HG03103 (cell line): ENCODE data around the gene DIS3L2.
"Not testable (repeated sequence)": the region's sequence is repeated elsewhere in the genome, so short reads cannot be mapped to it uniquely, and the experiment has no call there.

Source experiments
- ATAC-seq: cut with Tn5 transposase; IDR thresholded peaks from one replicate; pipeline ENCODE4 v1.9.1; 2021; ENCODE audit warnings: low read depth; ENCODE audit not compliant: unreplicated experiment

DIS3L2 gene

GRCh38 chr2:232315923-232316299, 354.4 kb downstream of the DIS3L2 start:
- no peak for ATAC-seq

GRCh38 chr2:232316461-232317330, 355.2 kb downstream of the DIS3L2 start:
- no peak for ATAC-seq

- ATAC-seq: no peak
These were observed 356.8 kb downstream of the DIS3L2 start for GRCh38 chr2:232318169-232318855.

DNA sequence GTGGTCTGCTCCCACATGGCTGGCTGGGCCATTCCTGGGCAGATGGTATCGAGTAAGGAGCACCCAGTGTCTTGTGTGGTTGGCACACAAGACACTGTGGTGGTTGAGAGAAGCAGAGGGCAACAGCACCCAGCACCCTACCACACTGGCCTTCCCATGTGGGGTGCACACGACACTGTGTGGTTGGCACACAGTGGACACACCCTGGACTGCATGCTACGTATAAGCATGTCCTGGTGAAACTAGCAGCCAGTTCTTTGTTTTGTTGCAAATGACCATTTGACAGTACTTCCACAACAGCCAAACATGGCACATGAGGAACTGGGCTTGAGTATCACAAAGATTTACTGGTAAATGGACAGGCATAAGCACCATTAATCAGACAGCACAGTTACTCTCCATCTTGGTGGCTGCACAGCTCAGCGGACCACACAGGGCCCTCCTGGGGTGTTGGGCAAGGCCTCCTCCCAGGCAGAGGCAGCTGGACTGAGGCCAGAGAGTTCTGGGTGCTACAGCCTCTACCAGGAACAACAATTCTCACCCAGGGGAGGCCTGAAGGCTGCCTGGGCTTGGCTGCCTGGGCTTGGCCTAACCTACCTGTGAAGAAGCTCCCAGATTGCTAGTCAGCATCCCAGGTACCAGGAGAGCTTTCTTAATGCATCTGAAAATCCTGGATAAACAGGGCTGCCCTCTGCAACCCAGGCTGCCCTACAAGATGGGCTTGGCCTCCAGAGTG, 357.7 kb downstream of the DIS3L2 start:
- no peak for ATAC-seq

DNA sequence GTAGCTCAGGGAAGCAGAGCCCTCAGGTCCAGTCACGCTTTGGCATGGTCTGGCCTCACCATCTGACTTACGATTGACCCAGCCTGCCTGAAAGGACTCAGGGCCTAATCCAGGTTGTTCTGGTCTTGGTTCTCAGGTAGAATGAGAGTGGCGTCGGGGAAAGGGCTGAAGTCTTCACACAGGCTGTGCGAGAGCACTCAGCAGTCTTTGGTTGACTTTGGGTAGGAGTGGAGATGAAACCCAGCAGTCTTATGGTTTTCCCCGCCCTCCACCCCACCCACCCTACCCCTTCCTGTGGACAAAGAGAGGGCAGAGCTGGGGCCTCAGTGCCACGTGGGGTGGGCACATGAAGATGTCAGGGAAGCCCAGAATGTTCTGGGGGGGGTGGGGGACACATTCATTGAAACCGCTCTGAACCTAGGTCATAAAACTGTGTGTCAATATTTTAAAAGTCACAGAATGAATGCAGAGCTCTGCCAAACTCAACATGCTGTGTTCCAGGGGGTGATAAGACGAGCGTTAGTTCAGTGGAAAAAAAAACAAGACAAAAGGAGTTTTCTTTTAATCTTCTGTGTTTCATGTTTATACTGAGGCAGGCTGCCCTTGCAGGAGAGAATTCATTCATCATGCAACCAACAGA, 358.4 kb downstream of the DIS3L2 start:
- no peak for ATAC-seq

GRCh38 chr2:232320443-232320803, 358.9 kb downstream of the DIS3L2 start:
- no peak for ATAC-seq

- no peak for ATAC-seq
These were observed 359.8 kb downstream of the DIS3L2 start for GRCh38 chr2:232321156-232321816.

DNA sequence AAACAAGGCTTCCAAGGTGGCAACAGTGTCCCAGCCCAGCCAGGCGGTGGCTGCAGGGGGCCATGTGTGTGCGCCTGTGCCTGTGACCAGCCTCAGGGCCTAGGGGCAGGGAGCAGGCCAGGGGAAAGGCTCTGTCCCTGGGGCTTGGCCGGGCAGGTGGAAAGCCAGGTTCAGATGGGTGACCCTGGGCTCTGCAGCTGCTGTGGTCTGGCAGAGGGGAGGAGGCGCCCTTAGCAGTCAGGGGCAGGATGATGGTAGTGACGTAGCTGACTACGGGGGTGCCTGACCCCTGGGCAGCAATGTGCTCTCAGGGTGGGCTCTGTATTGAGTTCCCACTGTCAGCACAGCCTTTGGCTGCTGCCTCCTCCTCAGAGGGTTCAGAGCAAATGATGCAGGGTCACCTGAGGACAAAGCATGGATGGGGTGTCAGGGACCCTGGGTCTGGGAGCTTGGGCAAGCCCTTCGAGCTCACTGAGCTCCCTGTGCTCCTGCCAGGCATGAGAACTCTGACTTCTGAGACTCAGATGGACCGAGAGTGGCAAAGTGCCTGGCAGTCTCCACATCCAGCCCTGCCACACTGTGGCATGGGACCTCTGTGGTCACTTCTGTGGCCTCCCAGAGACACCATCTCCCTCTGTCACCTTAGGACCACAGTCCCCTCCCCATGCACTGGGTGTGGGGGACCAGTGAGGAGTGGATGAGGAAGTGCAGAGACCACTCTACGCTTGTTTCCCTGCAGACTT, 360.5 kb downstream of the DIS3L2 start:
- no peak for ATAC-seq

- ATAC-seq: no peak
These were observed 361.2 kb downstream of the DIS3L2 start for GRCh38 chr2:232322560-232323327.

DNA sequence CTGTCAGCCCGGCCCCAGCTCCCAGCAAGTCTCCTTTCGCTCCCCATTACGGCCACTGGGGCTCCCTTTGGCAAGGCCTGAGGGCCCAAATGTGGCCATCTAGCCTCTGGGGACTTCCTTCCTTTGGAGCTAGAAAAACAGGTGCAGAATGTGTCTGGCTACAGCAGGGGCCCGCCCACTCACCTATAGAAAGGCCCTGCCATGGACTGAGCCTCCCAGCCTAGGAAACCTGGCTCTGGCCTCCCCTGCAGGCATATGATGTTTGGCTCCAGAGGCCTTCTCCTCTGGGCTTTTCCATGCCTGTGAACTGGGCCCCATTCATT, 361.8 kb downstream of the DIS3L2 start:
- no peak for ATAC-seq

DNA sequence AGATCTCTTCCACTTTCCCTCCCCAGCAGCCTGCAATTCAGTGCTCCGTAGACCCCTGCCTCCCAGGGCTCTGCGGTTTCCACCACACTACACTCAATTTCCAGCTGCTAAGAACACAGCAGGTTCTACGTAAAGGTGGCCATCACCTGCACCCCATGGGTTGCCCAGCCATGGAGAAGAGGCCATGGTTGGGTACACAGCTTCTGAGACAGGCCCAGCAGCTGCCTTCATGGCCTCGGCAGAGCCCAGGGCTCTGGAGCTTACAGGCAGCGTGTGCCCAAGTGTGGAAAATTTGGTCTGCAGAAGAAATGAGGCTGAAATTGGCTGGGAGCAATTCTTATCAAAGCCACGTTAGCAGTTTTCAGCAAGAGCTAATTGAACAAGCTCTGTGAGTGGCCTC, 362.5 kb downstream of the DIS3L2 start:
- not testable (repeated sequence) for ATAC-seq

GRCh38 chr2:232324778-232325177, 363.3 kb downstream of the DIS3L2 start:
- no peak for ATAC-seq

DNA sequence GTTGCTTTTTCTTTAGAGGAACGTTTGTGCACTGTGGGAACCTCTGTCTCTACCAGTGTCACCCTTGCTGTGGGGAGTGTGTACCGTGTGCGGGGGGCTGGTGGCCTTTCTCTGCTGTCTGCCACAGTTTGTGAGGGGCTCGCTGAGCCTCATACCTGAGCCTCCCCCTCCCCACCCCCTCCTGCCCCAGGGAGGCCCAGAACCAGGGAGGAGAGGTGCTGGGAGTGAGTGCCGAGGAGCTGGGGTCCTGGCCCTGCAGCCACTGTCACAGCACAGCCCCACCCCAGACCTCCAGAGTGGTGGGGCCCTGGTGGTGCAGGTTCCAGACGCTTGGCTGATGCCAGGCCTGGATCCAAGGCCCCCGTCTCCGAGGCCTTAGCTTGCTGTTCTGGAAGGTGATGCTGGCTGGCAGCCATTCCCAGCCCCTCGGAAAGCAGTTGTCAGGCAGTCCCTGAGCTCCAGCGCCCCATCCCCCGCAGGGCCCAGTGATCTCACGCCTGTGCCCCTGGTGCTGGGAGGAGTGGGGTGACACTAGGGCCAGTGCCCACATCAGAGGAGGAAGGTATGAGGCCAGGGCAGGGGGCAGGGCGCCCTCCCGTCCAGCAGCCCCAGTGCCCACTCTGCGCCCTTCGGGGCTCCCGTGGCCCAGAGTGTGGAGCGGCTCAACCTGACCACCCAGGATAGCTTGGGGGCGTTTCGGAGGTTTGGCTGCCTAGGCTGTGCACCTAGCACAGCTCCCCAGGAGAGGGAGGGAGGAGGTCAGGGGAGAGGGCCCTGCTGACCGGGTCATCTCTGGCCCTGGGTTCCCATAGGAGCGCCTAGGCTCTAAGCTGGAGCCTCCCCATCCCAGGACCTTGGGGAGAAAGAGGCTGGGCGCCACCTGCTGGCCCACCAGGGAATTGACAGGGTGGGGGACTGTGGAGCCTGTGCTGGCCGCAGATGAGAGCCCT, 364.1 kb downstream of the DIS3L2 start:
- ATAC-seq: no peak

- not testable (repeated sequence) for ATAC-seq
These were observed 365.0 kb downstream of the DIS3L2 start for GRCh38 chr2:232326274-232327104.

GRCh38 chr2:232327105-232328031, 365.9 kb downstream of the DIS3L2 start:
- ATAC-seq: no peak

- ATAC-seq: no peak
These were observed 366.5 kb downstream of the DIS3L2 start for GRCh38 chr2:232328032-232328422.
